Sigmoid colon (tissue), 7 donors: ENCODE results near the gene CYB561D1. TPM values are rescaled to one million over a fixed set of nuclear protein-coding genes. Genes with fewer than 3 reads are reported as not detected.
A peak's percentile ranks its signal among the peaks of the same experiment; 100 is the strongest.
"Not testable (repeated sequence)": the region's sequence is repeated elsewhere in the genome, so short reads cannot be mapped to it uniquely, and the experiment has no call there.

Experiments used
- DNase-seq: peaks from one replicate; pipeline ENCODE4 v3.0.0-alpha.2; 2019
- H3K27ac ChIP-seq, 4 donors: fragments of 200-600 bp; sonication (generic); one replicate each; pipeline ENCODE4 v1.5.1; 2016 to 2019; ENCODE audit warnings: mild to moderate bottlenecking in 1 of 4
- H3K27me3 ChIP-seq, 3 donors: fragments of 200-600 bp; sonication (generic); one replicate each; pipeline ENCODE4 v1.5.1; 2019; ENCODE audit warnings: mild to moderate bottlenecking in 1 of 3
- H3K36me3 ChIP-seq, 4 donors: fragments of 200-600 bp; sonication (generic); one replicate each; pipeline ENCODE4 v1.5.1; 2016 to 2019
- H3K4me1 ChIP-seq, 4 donors: fragments of 200-600 bp; sonication (generic); one replicate each; pipeline ENCODE4 v1.5.1; 2017 to 2019
- H3K4me3 ChIP-seq, 4 donors: fragments of 200-600 bp; sonication (generic); one replicate each; pipeline ENCODE4 v1.5.1; 2017 to 2019; ENCODE audit warnings: mild to moderate bottlenecking in 2 of 4, moderate library complexity in 1 of 4
- H3K9me3 ChIP-seq, 4 donors: fragments of 200-600 bp in 3 of 4; sonication (generic) in 3 of 4; one replicate each; pipeline versions ENCODE4 v1.5.1 to v1.6.1; 2013 to 2019
- CTCF ChIP-seq, 4 experiments: fragments of 450-650 bp in 3 of 4; fragments of 200-600 bp in 1 of 4; IDR thresholded peaks; one replicate each; pipeline ENCODE4 v1.5.1; 2016 to 2019; ENCODE audit warnings: antibody characterized with exemption in 4 of 4, mild to moderate bottlenecking in 3 of 4, moderate library complexity in 2 of 4
- EP300 ChIP-seq, 4 donors: sonication (generic); formaldehyde crosslinking; IDR thresholded peaks; one replicate each; pipeline ENCODE4 v1.6.1; 2017; ENCODE audit warnings: antibody characterized with exemption in 4 of 4
- POLR2A ChIP-seq, 2 donors: fragments of 450-650 bp; IDR thresholded peaks; one replicate each; pipeline ENCODE4 v1.6.1; 2016; ENCODE audit warnings: antibody characterized with exemption in 2 of 2, mild to moderate bottlenecking in 2 of 2, moderate library complexity in 2 of 2
- POLR2AphosphoS5 ChIP-seq, 4 donors: sonication (generic); formaldehyde crosslinking; IDR thresholded peaks; one replicate each; pipeline ENCODE4 v1.6.1; 2017; ENCODE audit warnings: antibody characterized with exemption in 4 of 4
- WGBS, 2 donors: extraction: QIAGEN DNeasy Blood & Tissue Kit; methylation state at CpG; one replicate each; pipeline ENCODE4 v1.1.7; 2013; 5-methylcytosine and 5-hydroxymethylcytosine counted together
- intact Hi-C: fragments of 100-400 bp; cut with DNase I; formaldehyde crosslinking; loops from one replicate; pipeline ENCODE4 v1.15.1; 2023
- polyA plus RNA-seq, 3 donors: library from polyadenylated mRNA; stranded (reverse); fragments of 200-250 nt; gene quantifications; one replicate each; pipeline ENCODE4 v1.2.3, GENCODE V29; 2013
- total RNA-seq, 4 donors: library from RNA; depleted of rRNA; stranded (reverse); fragments of >200 nt; gene quantifications; one replicate each; pipeline ENCODE4 v1.1.0, GENCODE V29; 2016
- donor health status: healthy with polysubstance abuse.
- donor health status: Bipolar disorder and iron deficiency.
- donor health status: healthy.

CYB561D1 gene
- total RNA-seq: 1 to 10 TPM; 4.2 to 7.6 (median 5.4) TPM
- polyA plus RNA-seq: 10 to 100 TPM in 1 of 3 donors, 1 to 10 TPM in 2; 1.8 to 12.5 (median 3.9) TPM

GRCh38 chr1:109493805-109494539 lies at the start of gene CYB561D1:
Gene CYB561D1, plus strand, starts transcription at chr1:109494094. Its CDS starts 46 bp downstream, at chr1:109494140.
- DNase-seq: peak; percentile 92
- H3K9me3 ChIP-seq: no peaks in the 10 kb centered on the region
- TF ChIP-seq CTCF (IDR thresholded peaks at IDR 0.05) (peak; percentile 67 to 95 (median 75)), POLR2AphosphoS5 (IDR thresholded peaks at IDR 0.05) (peak; percentile 43 to 84 (median 71)), POLR2A (IDR thresholded peaks at IDR 0.05) (peak in 1 of 2 donors; percentile 45), EP300 (IDR thresholded peaks at IDR 0.05) (no peak)
- peak within 1 kb of the TSS; percentile 84 to 88 (median 86) for H3K27ac ChIP-seq
- intact Hi-C loops: loop anchor here (1.0 kb wide), 1 partner anchor 38 kb away; no protein-coding TSS in a partner anchor
- no peaks in the 10 kb centered on the region for H3K27me3 ChIP-seq
- H3K4me1 ChIP-seq: peaks cover 0 to 44% (median 29%) of the 10 kb centered on the region in 4 donors
- 0% methylated on average over 44 of the region's 44 CpGs for WGBS, 2 donors
- peak within 1 kb of the TSS; percentile 79 to 94 (median 84) for H3K4me3 ChIP-seq
- H3K36me3 ChIP-seq: peaks cover 0 to 29% (median 14%) of the 10 kb centered on the region in 4 donors

DNA sequence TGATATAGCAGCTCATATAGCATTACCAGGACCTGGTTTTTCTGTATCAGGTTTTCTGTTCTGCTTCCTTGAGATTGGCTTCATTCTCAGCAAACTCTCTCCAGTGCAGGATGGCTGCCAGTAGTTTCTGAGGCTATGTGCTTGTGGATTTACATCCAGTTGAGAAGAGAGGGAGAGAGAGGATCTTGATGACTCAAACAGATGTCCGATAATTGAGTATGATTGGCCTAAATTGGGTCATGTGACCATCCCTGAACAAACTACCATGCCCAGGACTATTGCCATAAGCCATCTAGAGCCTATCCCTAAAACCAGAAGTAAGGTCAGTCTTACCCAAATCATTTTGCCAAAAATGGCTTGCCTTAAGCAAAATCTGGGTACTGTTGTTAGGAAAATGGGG lies 49.5 kb upstream of the CYB561D1 start:
- no peaks in the 10 kb centered on the region for H3K36me3 ChIP-seq
- no peaks in the 10 kb centered on the region for H3K9me3 ChIP-seq
- no peaks in the 10 kb centered on the region for H3K4me1 ChIP-seq
- TF ChIP-seq POLR2A (IDR thresholded peaks at IDR 0.05): no peak
- no peak for TF ChIP-seq CTCF (IDR thresholded peaks at IDR 0.05)
- TF ChIP-seq EP300 (IDR thresholded peaks at IDR 0.05): no peak
- no peak for TF ChIP-seq POLR2AphosphoS5 (IDR thresholded peaks at IDR 0.05)
- H3K4me3 ChIP-seq: no peak overlapping the region
- intact Hi-C loops: no loop called here
- H3K27me3 ChIP-seq: no peaks in the 10 kb centered on the region
- no peak overlapping the region for H3K27ac ChIP-seq
- no peak for DNase-seq
- WGBS, 2 donors: 90 to 93% methylated on average over 1 of the region's 1 CpG

- H3K9me3 ChIP-seq, H3K27ac ChIP-seq, H3K4me1 ChIP-seq, H3K4me3 ChIP-seq, intact Hi-C loops, H3K36me3 ChIP-seq, H3K27me3 ChIP-seq, DNase-seq: not testable (repeated sequence)
- 65 to 67% methylated on average over 11 of the region's 11 CpGs for WGBS, 2 donors
These were observed 47.8 kb upstream of the CYB561D1 start for GRCh38 chr1:109445949-109446695.

GRCh38 chr1:109447524-109447923 lies 46.4 kb upstream of the CYB561D1 start:
- WGBS, 2 donors: 60 to 61% methylated on average over 4 of the region's 4 CpGs
- no peaks in the 10 kb centered on the region for H3K27me3 ChIP-seq
- no peak overlapping the region for H3K27ac ChIP-seq
- no peak for DNase-seq
- no peak overlapping the region for H3K4me3 ChIP-seq
- no peaks in the 10 kb centered on the region for H3K36me3 ChIP-seq
- no peaks in the 10 kb centered on the region for H3K4me1 ChIP-seq
- intact Hi-C loops: no loop called here
- TF ChIP-seq EP300 (IDR thresholded peaks at IDR 0.05) (no peak), POLR2AphosphoS5 (IDR thresholded peaks at IDR 0.05) (no peak), POLR2A (IDR thresholded peaks at IDR 0.05) (no peak), CTCF (IDR thresholded peaks at IDR 0.05) (no peak)
- no peaks in the 10 kb centered on the region for H3K9me3 ChIP-seq

DNA sequence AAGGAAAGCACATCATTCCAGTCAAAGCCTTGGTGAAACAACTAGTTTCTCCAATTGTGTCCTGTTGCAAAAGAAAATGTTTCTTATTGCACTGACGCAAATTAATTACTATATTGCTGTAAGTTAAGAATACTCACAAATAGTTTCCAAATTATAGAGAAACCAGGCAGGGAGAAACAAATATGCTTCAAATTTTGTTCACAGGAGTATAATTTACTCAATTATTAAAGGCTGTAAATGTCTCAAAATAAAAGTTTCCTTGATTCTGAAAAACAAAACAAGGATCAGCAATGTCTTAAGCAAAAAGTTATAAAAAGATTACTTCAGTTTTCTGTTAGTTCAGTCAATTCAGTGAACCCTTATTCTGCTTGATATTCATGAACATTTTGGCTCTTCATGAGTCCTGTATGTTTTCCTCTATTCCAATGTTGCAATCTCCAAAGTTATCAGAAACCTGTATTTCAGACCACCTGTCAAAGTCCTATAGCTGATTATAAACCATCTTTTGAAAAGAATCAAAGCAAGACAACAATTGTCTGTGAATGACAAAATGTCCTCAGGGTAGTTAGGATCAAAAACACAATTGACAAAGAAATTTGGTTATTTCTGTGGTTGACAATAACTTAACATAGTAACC lies 39.3 kb upstream of the CYB561D1 start:
- intact Hi-C loops: no loop called here
- no peaks in the 10 kb centered on the region for H3K36me3 ChIP-seq
- 91 to 94% methylated on average over 1 of the region's 1 CpG for WGBS, 2 donors
- H3K27me3 ChIP-seq: no peaks in the 10 kb centered on the region
- no peak overlapping the region for H3K27ac ChIP-seq
- DNase-seq: no peak
- H3K9me3 ChIP-seq: peaks cover 0 to 3% (median 0%) of the 10 kb centered on the region in 4 donors
- no peaks in the 10 kb centered on the region for H3K4me1 ChIP-seq
- no peak overlapping the region for H3K4me3 ChIP-seq
- TF ChIP-seq POLR2AphosphoS5 (IDR thresholded peaks at IDR 0.05): no peak
- TF ChIP-seq CTCF (IDR thresholded peaks at IDR 0.05): no peak
- no peak for TF ChIP-seq EP300 (IDR thresholded peaks at IDR 0.05)
- no peak for TF ChIP-seq POLR2A (IDR thresholded peaks at IDR 0.05)
